ENCODE results near the gene SPRTN.

Gene SPRTN

DNA sequence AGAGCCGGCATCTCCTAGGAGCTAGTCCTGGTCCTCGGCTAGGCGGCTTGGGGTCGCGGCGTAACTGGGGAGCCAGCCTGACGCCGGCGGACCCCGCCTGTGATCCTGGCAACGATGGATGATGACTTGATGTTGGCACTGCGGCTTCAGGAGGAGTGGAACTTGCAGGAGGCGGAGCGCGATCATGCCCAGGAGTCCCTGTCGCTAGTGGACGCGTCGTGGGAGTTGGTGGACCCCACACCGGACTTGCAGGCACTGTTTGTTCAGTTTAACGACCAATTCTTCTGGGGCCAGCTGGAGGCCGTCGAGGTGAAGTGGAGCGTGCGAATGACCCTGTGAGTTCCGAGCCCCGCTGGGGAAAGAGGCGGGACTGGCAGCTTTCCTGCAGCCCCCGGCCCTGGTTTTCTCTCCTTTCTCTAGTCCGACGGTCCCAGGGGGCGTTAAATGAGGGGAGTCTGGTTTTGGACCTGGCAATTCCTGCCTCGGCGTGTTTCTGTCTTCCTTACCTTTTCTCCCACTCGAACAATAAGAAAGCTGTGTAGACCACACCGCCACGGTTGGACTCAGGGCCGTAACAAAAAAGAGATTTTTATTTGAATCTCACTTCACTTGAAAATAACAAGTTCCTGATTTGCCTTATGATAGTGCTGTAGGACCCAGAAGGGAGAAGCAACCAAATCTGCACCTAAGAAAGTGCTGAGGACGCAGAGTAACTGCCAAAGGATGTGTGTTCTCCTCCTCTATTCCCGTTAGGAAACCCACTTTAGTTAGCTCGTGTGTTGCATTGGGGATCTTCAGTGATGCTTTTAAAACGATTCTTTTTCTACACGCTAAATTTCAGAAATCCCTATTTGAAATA is at the start of gene SPRTN:
Gene SPRTN, plus strand, starts transcription at position 24 of the 859 bp plus-strand sequence. Its CDS starts 91 bp downstream, at position 115.
- DNase-seq (ENCODE audit: low read depth in 2 of 2, low spot score in 1 of 2) = no peak

DNA sequence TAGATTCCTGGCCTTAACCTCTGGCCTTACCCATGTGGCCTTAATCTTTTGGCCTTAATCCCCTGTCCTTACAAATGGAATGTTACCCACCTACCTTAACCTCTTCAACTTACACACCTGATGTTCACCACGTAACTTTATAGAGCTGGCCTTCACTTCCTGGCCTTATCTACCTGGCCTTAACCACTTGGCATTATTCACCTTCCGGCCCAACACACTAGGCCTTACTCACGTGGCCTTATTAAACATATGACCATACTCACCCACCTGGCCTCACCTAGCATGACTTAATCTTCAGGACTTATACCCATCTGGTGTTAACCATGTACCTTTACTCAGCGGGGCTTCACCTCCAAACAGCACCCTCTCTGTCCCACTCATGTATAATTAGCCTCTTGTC is 42.2 kb upstream of the SPRTN start:
- no peak for DNase-seq (ENCODE audit: low read depth in 2 of 2, low spot score in 1 of 2)

- no peak for DNase-seq (ENCODE audit: low read depth in 2 of 2, low spot score in 1 of 2)
These were observed 36.1 kb upstream of the SPRTN start for GRCh38 chr1:231301990-231302389.

- no peak for DNase-seq (ENCODE audit: low read depth in 2 of 2, low spot score in 1 of 2)
These were observed 27.6 kb upstream of the SPRTN start for GRCh38 chr1:231310391-231310934.

DNA sequence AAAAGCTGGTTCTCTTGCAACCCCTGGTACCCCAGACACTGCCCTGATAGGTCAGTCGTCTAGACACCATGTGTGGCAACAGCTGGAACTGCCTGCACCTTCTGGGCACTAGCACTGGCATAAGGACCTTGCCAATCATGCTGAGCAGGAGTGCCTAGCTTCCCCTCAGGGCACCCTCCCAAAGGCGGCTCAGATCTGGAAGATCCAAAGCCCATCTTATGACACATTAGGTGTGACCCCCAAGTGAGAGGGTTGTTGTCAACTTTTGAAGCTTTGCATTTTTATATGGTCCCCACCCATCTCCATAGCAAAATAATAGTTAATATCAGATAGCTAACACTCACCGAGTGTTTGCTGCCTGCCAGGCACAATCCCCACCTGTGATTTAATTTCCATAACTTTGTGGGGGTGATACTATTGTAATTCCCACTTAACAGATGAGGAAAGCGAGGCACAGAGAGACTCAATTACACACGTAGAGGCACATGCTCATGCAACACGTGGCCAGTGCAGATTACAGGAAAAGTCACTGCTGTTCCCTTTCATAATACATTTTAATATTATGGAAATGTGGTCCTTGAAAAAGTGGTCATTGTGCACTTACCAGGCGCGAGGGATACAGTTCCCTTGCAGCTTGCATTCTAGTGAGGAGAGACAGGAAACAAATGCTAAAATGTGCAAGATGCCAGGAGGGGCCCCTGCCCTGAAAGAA is 26.2 kb upstream of the SPRTN start:
- no peak for DNase-seq (ENCODE audit: low read depth in 2 of 2, low spot score in 1 of 2)

- no peak for DNase-seq (ENCODE audit: low read depth in 2 of 2, low spot score in 1 of 2)
These were observed 25.7 kb upstream of the SPRTN start for GRCh38 chr1:231312432-231312788.

- DNase-seq (ENCODE audit: low read depth in 2 of 2, low spot score in 1 of 2) = no peak
These were observed 24.4 kb upstream of the SPRTN start for GRCh38 chr1:231313661-231314060.

GRCh38 chr1:231315887-231316286 is 22.2 kb upstream of the SPRTN start:
- DNase-seq (ENCODE audit: low read depth in 2 of 2, low spot score in 1 of 2) = no peak

- DNase-seq (ENCODE audit: low read depth in 2 of 2, low spot score in 1 of 2) = no peak
These were observed 20.6 kb upstream of the SPRTN start for GRCh38 chr1:231317306-231318014.

DNA sequence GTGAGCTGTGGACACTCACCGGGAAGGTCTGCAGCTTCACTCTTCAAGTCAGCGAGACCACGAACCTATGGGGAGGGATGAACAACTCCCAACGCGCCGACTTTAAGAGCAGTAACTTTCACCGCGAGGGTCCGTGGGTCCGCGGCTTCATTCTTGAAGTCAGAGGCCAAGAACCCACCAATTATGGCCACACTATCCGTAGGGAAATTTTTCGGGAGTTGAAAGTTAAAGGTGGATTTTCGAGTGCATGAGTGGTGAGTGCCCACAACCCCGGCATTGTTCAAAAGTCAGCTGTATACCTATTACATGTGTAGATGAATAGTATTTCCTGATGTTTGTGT is 20.1 kb upstream of the SPRTN start:
- no peak for DNase-seq (ENCODE audit: low read depth in 2 of 2, low spot score in 1 of 2)

DNA sequence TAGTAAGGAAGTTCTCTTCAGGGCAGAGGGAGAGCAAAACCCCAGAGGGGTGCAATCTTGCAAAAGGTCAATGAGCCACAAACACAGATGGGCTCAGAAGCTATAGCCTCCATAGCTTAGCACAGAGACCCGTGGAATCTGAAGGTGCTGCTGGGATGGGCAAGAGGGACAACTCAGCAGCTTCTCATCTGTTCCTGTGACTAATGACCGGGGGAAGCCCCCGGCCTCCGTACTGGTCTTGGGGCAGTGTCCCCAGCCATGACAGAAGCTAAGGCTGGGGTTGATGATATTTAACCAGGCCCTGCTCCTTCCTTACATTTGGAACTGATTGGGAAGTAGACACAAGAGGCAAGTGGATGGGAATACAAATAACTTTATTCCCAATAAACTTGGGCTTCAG is 19.5 kb upstream of the SPRTN start:
- no peak for DNase-seq (ENCODE audit: low read depth in 2 of 2, low spot score in 1 of 2)

DNA sequence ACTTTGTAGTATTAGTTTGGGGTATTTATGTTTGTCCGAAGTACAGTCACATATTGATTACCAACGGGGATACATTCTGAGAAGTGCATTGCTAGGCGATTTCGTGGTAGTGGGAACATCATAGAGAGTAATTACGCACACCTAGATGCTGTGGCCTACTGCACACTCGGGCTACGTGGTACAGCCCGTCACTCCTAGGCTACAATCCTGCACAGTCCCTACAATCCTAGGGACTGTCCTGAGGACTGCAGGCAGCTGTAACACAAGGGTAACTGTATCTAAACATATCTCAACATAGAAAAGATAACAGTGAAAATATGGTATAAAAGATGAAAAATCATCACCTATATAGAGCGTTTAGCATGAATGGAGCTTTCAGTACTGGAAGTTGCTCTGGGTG is 19.0 kb upstream of the SPRTN start:
- DNase-seq (ENCODE audit: low read depth in 2 of 2, low spot score in 1 of 2) = no peak

DNA sequence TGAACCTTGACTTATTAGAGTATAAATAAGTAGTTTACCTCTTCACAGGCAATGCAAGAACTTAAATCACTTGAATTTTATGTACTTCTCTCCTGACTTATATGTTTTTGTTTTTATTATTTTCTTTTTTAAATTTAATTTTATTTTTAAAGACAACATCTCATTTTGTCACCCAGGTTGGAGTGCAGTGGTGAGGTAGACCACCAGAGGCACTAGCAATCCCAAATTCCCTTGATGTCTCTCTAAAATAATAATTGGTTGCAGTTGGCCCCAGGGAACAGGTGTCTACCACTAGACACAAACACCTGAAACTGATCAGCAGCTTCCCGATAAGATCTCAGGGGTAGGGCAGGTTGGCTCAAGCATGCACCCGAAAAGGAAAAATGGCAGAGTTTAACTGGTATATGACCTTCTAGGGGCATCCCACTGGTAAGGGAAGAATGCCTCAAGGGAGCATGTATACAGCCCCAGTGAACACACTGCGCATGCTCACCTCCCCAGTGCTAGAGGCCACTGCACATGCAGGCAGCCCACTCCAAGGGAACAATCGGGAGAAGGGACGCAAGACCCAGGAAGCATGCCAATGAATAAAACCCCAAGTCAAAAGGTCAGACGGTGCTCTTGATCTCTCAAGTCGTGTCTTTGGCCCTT is 15.1 kb upstream of the SPRTN start:
- DNase-seq (ENCODE audit: low read depth in 2 of 2, low spot score in 1 of 2) = no peak

- DNase-seq (ENCODE audit: low read depth in 2 of 2, low spot score in 1 of 2) = no peak
These were observed 13.4 kb upstream of the SPRTN start for GRCh38 chr1:231324660-231325059.

DNA sequence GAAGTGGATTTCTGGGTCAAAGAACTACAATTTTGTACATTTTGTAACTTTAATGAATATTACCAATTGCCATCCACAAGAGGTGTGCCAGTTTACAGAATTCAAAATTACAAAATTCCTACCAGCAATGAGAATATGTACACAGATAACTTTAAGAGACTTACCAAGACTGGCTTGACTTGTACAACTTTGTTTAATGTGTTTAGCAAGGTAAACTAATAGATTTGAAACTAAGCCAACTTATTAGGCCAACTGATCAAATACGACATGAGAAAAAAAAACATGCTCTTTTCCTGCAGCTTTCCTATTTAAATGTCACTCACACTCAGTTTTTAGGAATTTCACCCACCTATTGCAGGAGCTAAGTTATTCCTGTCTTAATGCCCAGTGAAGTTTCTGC is 11.8 kb upstream of the SPRTN start:
- DNase-seq (ENCODE audit: low read depth in 2 of 2, low spot score in 1 of 2) = no peak

GRCh38 chr1:231327617-231328016 is 10.5 kb upstream of the SPRTN start:
- DNase-seq (ENCODE audit: low read depth in 2 of 2, low spot score in 1 of 2) = no peak

- DNase-seq (ENCODE audit: low read depth in 2 of 2, low spot score in 1 of 2) = no peak
These were observed 8.6 kb upstream of the SPRTN start for GRCh38 chr1:231329483-231329882.

- no peak for DNase-seq (ENCODE audit: low read depth in 2 of 2, low spot score in 1 of 2)
These were observed 5.3 kb upstream of the SPRTN start for GRCh38 chr1:231332761-231333160.

GRCh38 chr1:231334079-231334666 is 3.9 kb upstream of the SPRTN start:
- DNase-seq (ENCODE audit: low read depth in 2 of 2, low spot score in 1 of 2) = no peak

GRCh38 chr1:231334952-231335351 is 3.1 kb upstream of the SPRTN start:
- DNase-seq (ENCODE audit: low read depth in 2 of 2, low spot score in 1 of 2) = no peak

Data from stimulated activated CD8-positive, alpha-beta memory T cell treated with anti-CD3 and anti-CD28 coated beads, Interleukin-4, amount 100 ng/mL, for 4 hours (primary cell).